PC-3 (cell line): ENCODE data around the gene SPAAR.

Experiments
- EZH2 ChIP-seq: fragments of 300-600 bp; sonication (generic); IDR thresholded peaks from one replicate; pipeline ENCODE4 v1.6.1; 2017; ENCODE audit warnings: antibody characterized with exemption, mild to moderate bottlenecking, low read length; ENCODE audit not compliant: unreplicated experiment
- EZH2phosphoT487 ChIP-seq: fragments of 300-600 bp; sonication (generic); IDR thresholded peaks from 2 replicates; pipeline ENCODE4 v1.6.1; 2018; ENCODE audit warnings: mild to moderate bottlenecking, antibody characterized with exemption, low read length, borderline replicate concordance

DNA sequence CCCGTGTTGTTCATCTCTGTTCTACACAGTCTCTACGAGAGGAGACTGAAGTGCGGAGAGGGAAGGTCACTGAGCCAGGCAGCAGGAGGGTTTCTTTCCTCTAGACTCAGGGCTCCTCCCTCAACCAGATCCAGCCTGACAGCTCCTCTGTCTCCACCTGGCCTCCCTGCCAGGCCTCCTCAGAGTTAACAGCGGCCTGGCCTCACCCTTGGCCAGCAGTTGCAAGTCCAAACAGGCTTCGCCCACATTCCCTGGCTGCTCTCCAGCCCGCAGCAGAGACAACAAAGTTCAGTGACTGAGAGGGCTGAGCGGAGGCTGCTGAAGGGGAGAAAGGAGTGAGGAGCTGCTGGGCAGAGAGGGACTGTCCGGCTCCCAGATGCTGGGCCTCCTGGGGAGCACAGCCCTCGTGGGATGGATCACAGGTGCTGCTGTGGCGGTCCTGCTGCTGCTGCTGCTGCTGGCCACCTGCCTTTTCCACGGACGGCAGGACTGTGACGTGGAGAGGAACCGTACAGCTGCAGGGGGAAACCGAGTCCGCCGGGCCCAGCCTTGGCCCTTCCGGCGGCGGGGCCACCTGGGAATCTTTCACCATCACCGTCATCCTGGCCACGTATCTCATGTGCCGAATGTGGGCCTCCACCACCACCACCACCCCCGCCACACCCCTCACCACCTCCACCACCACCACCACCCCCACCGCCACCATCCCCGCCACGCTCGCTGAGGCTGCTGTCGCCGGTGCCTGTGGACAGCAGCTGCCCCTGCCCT is 3.2 kb upstream of the SPAAR start, which contains the start of gene HRCT1:
- TF ChIP-seq EZH2 (no peak), EZH2phosphoT487 (no peak)
